ENCODE data around the gene SMO.
"Not testable (repeated sequence)": the region's sequence is repeated elsewhere in the genome, so short reads cannot be mapped to it uniquely, and the experiment has no call there.

The SMO gene

DNA sequence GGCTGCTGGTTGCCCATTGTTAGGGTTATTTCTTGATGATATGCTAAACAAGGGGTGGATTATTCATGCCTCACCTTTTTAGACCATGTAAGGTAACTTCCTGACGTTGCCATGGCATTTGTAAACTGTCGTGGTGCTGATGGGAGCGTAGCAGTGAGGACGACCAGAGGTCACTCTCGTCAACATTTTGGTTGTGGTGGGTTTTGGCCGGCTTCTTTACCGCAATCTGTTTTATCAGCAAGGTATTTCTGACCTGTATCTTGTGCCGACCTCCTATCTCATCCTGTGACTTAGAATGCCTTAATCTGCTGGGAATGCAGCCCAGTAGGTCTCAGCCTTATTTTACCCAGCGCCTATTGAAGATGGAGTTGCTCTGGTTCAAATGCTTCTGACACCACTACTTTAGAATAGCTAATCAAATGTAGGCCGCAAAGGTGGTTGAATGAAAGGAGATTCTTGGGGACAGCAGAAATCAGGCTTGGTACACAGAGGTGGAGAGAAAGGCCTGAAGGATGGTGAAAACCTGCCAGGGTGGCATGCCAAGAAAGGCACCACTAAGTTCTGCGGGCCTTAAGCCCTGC, 17.9 kb upstream of the SMO start:
- no peak for DNase-seq

DNA sequence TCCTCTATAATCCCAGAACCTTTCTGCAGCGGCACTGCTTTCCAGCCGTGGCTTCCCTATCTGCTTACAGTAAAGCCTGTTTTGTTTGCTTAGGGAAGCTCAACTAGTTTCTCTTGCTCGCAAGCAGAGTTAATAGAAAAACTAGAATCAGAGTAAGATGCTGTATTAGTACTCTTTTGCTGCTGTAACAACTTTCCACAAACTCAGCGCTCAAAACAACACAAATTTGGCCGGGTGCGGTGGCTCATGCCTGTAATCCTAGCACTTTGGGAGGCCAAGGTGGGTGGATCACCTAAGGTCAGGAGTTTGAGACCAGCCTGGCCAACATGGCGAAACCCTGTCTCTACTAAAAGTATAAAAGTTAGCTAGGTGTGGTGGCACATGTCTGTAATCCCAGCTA, 14.6 kb upstream of the SMO start:
- DNase-seq: not testable (repeated sequence)

DNA sequence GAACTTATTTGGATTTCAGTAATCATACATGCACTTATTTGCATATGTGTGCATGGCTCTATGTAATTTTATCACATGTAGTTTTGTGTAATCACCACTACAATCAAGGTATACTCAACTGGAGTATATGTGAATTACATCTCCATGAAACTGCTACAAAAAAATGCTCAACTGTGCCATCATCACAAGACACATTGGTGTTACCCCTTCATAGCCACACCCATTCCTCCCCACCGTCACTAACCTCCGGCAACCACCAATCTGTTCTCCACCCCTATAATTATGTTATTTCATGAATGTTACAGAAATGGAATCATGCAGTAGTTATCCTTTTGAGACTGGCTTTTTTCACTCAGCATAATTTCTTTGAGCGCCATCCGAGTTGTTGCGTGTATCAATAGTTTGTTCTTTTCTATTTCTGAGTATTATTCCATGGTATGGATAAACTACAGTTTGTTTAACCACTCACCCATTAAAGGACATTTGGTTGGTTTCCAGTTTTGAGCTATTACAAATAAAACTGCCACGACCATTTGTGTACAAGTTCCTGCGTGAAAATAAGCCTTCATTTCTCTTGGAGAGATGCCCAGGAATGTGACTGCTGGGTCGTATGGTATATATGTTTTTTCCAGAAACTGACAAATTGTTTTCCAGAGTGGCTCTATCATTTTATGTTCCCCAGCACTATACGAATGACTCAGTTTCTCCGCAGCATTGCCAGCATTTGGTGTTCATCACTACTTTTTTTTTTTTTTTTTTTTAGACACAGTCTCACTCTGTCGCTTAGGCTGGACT, 11.3 kb upstream of the SMO start:
- no peak for DNase-seq

DNA sequence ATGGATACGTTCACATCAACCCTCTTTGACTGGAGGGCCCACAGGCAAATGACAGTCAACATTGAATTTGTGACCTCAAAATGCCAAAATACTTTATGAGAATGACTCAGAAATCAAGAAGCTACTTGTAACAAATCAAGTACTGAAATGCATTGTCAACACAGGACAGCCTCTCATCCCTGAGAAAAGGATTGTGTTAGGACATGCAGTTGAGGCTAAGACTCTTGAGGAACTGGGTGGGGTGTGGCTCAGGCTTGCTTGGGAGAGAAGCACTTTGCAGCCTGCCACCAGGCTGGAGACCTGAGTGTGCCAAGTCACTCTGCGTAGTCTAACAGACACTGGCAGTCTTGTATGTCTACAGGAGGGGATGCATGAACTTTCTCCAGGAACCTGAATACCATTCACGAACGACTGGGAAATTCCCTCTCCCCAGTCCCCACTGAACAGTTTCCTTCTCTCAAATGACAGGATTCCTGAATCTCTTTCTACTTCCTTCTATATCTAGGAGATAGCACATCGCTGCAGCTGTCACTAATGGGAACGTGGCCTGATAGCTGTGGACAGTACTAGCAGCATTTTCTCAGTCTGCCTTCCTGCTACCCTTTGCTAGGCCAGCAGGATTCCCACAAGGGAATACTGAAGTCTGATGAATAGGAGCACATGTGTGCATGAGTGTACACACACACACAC, 3.3 kb upstream of the SMO start:
- no peak for DNase-seq

DNA sequence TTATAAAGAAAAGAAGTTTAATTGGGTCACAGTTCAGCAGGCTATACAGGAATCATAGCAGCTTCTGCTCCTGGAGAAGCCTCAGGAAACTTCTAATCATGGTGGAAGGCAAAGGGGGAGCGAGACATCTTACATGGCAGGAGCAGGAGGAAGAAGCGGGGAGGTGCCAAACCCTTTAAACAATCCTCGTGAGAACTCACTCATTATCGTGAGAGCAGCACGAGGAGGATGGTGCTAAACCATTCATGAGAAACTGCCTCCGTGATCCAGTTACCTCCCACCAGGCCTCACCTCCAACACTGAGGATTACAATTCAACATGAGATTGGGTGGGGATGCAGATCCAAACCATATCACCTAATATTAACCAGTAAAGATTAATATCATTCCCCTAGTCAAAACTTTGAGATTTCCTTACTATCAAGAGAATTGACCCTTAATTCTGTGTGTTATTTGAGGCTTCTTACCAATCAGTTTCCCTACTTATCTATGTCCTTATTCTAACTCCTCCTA, 1.6 kb upstream of the SMO start:
- no peak for DNase-seq

DNA sequence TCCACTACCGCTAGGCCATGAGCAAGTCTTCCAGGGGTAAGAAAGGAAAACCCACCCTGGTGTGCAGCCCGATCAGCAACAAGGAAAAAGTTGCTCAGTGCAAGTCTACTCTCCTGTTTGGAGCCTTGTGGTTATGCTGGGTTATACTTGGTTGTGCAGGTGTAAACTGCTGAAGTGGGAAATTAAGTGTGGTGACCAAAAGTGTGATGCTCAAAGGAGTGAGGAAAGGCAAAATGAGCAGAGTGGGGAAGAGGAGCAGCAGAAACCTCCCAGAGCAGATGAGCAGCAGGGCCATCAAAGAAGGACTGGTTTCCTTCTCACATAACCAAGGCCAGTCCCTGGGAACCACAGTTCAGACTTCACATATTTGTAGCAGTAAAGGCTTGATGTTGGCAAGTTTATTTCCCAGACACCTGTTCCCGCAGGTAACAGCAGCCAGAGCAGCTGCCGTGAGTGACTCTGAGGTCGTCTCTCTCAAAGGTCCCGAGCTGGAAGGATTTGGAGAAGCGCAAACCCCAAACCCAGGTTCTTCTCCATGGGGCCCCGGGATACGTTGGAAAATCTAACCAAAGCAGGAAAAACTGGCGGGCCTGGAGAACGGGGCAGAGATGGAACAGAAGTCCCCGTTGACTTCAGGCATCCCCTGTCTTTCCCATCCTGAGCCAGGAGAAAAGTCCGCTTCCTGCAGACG, 607 bp upstream of the SMO start:
- no peak for DNase-seq

DNA sequence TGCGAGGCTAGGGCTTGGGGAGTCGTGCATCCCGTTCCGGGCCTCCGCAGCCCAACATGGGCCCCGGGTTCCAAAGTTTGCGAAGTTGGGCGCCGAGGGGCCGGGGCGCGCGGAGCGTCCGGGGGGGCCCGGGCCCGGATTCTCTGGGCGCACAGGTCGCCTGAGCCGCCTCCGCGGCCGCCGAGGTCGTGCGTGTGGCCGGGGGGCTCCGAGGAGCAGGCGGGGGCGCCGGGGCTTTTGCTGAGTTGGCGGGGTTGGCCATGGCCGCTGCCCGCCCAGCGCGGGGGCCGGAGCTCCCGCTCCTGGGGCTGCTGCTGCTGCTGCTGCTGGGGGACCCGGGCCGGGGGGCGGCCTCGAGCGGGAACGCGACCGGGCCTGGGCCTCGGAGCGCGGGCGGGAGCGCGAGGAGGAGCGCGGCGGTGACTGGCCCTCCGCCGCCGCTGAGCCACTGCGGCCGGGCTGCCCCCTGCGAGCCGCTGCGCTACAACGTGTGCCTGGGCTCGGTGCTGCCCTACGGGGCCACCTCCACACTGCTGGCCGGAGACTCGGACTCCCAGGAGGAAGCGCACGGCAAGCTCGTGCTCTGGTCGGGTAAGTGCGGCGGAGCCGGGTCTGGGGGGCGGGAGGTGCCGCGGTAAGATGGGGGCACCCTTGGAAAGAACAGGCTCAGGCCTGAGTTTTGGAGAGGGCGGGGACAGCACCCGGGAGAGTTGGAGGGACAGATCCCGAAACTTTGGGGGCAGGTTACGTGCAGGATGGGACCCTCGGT, 643 bp downstream of the SMO start:
- no peak for DNase-seq

DNA sequence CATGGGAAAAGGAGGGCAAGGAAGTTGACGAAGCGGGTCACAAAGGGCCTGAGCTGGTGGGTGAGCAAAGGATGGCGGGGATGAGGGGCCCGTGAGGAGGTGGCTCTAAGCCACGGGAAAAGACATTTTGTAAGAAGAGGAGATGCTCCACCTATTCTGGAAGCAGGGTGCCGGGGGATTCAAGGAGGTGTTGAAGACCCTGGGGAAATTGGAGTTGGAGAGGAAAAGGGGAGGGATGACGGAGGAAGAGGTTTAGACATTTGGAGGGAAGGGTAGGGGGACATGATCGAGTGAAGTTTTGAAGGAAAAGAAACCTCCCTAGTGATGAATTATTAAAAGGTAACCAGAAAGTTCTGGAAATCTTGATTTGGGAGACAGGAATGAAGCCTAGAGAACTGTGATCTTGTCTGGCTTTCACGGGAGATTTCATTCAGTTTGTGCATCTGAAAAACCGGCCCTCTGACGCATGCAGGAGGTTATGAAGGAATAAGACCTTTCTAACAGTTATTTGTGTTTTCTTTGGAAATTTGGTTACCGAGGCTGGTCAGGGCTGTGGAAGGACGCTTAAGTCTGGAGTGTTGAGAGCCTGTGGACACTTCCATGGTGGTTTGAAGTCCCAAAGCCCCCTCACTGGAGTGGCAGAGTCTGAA, 1.4 kb downstream of the SMO start:
- no peak for DNase-seq

DNA sequence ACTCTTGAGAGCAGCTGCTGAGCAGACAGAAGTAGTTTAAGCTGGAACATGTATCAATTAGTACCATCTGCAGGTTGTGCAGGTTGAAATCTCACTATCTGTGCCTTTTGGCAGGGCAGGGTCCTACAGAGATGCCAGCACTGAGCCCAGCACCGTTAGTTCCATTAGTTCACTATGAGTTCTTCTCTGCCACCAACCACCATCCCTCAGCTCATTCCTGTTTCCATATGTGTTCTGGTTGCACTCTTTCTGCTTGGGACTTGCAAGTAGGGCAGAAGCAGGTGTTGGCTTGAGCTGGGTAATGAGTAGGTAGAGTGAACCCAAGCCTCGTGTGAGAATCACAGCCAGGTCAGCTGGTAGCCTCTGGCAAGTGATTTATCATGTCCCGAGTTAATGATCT, 2.8 kb downstream of the SMO start:
- DNase-seq: no peak

DNA sequence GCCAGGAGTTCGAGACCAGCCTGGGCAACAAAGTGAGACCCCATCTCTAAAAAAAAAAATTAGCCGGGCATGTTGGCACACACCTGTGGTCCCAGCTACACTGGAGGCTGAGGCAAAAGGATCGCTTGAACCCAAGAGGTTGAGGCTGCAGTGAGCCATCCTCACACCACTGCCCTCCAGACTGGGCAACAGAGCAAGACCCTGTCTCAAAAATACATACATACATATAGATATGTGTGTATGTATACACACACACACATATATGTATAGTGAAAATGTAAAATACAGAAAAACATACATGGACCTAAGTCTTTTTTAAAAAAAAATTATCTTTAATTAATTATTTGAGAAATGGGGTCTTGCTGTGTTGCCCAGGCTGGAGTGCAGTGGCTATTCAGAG, 5.5 kb downstream of the SMO start:
- no peak for DNase-seq

DNA sequence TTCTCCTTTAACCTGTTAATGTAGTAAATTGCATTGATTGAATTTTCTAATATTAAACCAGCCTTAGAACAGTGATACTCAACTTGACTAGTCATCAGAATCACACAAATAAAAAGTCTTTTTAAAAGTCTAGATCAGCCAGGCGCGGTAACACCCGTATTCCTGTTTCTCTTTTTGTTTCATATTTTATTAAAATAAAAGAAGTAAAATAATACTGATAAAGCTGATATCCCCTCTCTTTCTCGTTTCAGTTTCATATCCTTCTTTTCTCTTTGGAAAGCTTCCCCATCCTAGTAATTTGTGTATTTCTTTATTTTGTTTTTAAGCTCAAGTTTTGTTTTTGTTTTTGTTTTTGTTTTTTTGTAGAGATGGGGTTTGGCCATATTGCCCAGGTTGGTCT, 9.3 kb downstream of the SMO start:
- no peak for DNase-seq

DNA sequence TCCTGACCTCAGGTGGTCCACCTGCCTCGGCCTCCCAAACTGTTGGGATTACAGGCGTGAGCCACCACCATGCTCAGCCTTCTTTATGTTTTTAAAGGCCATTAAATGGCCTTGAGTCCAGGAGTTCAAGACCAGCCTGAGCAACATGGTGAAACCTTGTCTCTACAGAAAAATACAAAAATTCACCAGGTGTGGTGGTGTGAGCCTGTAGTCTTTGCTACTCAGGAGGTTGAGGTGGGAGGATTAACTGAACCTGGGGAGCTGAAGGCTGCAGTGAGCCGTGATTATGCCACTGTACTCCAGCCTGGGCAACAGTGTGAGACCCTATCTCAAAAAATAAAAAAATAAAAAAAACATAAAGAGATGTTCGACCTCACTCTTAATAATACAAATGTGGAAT, 11.0 kb downstream of the SMO start:
- DNase-seq: no peak

DNA sequence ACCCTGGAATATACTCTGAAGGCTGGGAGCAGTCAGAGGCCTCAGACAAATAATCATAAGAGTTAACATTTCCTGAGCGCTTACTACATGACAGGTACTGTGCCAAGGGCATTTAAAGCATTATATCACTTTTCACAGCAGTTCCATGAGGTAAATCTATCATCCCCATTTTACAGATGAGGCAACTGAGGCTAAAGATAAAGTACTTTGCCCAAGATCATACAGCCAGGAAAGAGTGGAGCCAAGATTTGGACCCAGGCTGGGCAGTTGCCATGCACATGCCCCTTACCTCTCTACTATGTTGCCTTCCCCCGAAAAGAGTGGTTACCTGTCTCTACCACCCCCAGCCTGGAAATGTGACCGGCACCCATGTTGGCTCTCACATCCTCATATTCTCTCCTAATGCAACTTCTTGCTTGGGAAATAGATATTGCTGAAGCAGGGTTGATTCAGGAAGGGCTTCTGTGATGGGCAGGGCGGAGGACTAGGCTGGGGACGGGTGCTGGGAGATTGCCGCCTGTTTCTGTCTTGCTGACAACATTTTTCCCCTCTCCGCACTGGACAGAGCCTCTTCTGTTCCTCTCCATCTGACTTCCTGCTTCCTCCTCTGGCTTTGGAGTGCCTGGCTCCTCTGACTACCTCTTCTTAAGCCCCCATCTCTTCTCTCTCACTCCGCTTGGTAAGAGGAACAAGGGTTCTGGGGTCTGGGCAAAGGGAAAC, 13.8 kb downstream of the SMO start:
- DNase-seq: no peak

DNA sequence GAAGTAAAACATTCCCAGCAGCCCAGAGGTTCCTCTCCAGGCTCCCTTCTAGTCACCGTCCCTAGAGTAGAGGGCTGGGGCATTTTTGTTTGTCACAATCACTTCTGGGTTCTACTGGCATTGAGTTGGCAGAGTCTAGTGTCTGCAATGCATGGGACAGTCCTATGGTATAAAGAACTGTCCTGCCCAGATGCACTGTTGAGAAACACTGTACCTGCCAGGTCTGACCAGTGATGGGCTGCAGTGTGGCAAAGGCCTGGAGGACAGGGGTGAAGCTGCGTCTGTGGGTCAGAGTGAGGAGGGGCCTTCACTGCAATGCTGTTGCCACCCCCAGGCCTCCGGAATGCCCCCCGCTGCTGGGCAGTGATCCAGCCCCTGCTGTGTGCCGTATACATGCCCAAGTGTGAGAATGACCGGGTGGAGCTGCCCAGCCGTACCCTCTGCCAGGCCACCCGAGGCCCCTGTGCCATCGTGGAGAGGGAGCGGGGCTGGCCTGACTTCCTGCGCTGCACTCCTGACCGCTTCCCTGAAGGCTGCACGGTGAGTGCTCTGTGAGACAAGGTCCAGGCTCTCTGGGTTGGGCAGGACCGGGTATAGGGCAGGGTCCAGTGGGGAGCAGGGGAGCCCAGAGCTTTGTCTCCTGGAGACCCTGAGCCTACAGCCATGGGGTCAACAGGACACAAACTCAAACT, 14.8 kb downstream of the SMO start:
- no peak for DNase-seq

DNA sequence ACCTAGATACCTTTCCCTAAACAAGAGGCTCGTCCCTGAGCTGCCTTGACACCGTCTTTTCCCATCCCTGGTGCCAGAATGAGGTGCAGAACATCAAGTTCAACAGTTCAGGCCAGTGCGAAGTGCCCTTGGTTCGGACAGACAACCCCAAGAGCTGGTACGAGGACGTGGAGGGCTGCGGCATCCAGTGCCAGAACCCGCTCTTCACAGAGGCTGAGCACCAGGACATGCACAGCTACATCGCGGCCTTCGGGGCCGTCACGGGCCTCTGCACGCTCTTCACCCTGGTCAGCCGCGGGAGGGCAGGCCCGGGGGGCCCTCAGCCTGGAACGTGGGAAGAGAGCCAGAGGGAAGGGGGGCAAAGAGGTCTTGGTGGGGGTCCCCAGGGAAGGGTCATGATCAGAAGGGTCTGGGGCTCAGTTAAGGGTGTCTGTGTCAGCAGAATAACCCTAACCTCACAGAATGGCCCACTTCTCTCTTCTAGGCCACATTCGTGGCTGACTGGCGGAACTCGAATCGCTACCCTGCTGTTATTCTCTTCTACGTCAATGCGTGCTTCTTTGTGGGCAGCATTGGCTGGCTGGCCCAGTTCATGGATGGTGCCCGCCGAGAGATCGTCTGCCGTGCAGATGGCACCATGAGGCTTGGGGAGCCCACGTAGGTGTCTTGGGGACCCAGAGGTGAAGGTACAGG, 16.8 kb downstream of the SMO start:
- no peak for DNase-seq

DNA sequence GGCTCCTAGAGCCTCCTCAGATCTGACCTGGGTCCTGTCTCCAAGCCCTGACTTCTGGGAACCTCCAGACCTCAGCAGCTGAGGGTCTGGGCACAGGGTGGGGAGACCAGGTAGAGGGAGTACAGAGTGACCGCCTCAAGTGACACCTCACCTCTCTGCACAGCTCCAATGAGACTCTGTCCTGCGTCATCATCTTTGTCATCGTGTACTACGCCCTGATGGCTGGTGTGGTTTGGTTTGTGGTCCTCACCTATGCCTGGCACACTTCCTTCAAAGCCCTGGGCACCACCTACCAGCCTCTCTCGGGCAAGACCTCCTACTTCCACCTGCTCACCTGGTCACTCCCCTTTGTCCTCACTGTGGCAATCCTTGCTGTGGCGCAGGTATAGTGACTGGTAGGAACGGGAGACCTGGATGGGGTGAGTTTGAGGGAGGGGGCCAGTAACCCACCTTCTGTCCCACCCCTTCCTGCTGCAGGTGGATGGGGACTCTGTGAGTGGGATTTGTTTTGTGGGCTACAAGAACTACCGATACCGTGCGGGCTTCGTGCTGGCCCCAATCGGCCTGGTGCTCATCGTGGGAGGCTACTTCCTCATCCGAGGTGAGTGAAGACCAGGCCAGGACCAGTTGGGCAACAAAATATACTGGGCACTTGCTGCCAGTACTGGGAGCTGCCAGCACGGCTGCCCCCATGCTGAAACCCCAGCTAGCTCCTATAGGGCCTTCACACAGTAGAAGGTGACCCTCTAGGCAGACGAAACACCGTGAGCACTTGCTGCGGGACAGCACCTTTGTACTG, 17.8 kb downstream of the SMO start:
- no peak for DNase-seq

DNA sequence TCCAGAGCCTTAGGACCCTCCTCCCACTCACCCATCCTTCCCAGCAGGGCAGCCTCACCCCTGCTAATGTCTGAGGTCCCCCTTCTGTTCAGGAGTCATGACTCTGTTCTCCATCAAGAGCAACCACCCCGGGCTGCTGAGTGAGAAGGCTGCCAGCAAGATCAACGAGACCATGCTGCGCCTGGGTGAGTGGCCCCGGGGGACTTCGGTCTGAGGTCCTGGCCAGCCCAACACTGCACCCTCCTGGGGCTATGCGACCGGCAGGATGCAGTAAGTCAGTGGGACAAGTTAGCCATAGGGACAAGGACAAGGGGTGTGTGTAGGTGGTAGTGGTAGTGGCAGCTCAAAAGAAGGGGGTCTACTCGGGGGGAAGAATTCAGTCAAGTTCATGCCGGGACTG, 20.2 kb downstream of the SMO start:
- DNase-seq: no peak

DNA sequence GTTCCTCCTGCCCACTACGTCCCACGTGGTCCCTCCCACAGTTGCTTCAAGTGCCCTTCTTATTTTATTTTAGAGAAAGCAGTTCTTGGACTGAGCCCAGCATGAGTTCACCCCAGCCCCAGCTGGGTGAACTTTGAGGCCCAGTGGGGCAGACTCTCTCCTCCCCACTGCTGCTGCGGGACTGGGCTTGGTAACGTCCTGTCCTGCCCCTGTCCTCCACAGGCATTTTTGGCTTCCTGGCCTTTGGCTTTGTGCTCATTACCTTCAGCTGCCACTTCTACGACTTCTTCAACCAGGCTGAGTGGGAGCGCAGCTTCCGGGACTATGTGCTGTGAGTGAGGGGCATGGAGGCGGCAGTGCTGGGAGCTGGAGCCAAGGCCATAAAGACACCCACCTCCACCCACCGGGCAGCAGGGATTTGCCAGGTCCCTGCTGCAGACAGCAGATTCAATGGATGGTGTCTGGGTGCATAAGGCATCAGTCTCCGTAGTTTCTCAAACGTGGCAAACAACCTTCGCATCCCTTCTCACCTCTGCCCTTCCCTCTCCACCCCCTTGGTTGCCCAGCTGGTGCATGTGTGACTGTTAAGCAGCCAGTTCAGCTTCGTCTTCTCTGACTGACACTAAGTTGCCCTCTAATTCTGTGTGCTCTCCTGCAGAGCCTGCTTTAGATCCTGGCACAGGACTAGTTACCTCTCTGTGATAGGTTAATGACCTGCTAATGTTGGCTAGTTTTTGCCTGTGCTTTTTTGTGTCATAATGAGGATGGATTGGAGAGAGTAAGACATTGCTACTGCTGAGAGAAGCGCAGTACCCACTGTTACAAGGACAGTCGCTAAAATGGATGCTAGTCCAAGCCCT, 20.9 kb downstream of the SMO start:
- no peak for DNase-seq

All from activated T-cell treated with anti-CD3 and anti-CD28 coated beads, Interleukin-2, amount 50 U/mL, for 1 hour (primary cell).